Ascending aorta (tissue), 2 donors: Measurements from ENCODE around the gene DYNC1LI2. TPM values are rescaled to one million over a fixed set of nuclear protein-coding genes. Genes with fewer than 3 reads are reported as not detected.

Experiments used
- DNase-seq, 2 donors: peaks; one replicate each; pipeline ENCODE4 v3.0.0-alpha.2; 2019; ENCODE audit warnings: low spot score in 2 of 2
- H3K27ac ChIP-seq, 2 donors: fragments of 200-600 bp; sonication (generic); one replicate each; pipeline ENCODE4 v1.5.1; 2016 to 2017; ENCODE audit warnings: mild to moderate bottlenecking in 1 of 2
- H3K27me3 ChIP-seq: fragments of 200-600 bp; sonication (generic); one replicate; pipeline ENCODE4 v1.5.1; 2017
- H3K36me3 ChIP-seq, 2 donors: fragments of 200-600 bp; sonication (generic); one replicate each; pipeline ENCODE4 v1.5.1; 2016
- H3K4me1 ChIP-seq, 2 donors: fragments of 200-600 bp; sonication (generic); one replicate each; pipeline ENCODE4 v1.5.1; 2016 to 2017; ENCODE audit warnings: mild to moderate bottlenecking in 1 of 2
- H3K4me3 ChIP-seq, 2 donors: fragments of 200-600 bp; sonication (generic); one replicate each; pipeline ENCODE4 v1.5.1; 2016 to 2017; ENCODE audit warnings: mild to moderate bottlenecking in 1 of 2
- H3K9me3 ChIP-seq, 2 donors: fragments of 200-600 bp; sonication (generic); one replicate each; pipeline ENCODE4 v1.5.1; 2016
- intact Hi-C: fragments of 100-400 bp; cut with DNase I; formaldehyde crosslinking; loops from one replicate; pipeline ENCODE4 v1.15.1; 2023
- total RNA-seq: library from RNA; depleted of rRNA; stranded (reverse); fragments of >200 nt; gene quantifications from one replicate; pipeline ENCODE4 v1.1.0, GENCODE V29; 2016
- TF ChIP-seq, protein P1 (sequence below), 3 experiments: fragments of 200-600 bp in 2 of 3; fragments of 450-650 bp in 1 of 3; sonication (generic) in 2 of 3; IDR thresholded peaks; one replicate each; pipeline ENCODE4 v1.5.1; 2016 to 2019; ENCODE audit warnings: antibody characterized with exemption in 3 of 3, mild to moderate bottlenecking in 1 of 3, moderate library complexity in 1 of 3

The DYNC1LI2 gene
- total RNA-seq, 1 donor from 2014 or later, result 99.7 TPM

DNA sequence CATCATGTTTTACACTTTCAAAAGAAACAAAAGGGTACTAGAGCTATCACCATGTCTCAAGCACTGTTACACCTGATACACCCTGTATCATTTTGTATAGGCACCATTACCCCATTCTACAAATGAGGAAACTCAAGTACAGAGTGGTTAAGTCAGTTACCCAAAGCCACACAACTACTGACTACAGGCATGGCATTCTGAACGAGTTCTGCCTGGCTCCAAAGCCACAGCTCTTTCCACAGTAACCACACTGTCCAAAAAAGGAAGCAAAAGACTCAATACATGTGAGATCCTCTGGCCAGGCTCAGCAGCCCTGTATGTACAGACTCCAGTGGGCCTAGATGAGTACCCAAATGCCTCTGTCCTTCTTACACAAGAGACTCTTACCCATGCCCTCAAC lies 4.7 kb downstream of the DYNC1LI2 start:
- intact Hi-C loops, result no loop called here
- Histone ChIP-seq H3K36me3 (peaks cover 27 to 42% of the 10 kb centered on the region in 2 donors), H3K27me3 (no peaks in the 10 kb centered on the region), H3K27ac (no peak overlapping the region), H3K4me3 (no peak overlapping the region), H3K9me3 (no peaks in the 10 kb centered on the region), H3K4me1 (peaks cover 6 to 25% of the 10 kb centered on the region in 2 donors)
- no peak for DNase-seq
- TF ChIP-seq, protein P1, sequence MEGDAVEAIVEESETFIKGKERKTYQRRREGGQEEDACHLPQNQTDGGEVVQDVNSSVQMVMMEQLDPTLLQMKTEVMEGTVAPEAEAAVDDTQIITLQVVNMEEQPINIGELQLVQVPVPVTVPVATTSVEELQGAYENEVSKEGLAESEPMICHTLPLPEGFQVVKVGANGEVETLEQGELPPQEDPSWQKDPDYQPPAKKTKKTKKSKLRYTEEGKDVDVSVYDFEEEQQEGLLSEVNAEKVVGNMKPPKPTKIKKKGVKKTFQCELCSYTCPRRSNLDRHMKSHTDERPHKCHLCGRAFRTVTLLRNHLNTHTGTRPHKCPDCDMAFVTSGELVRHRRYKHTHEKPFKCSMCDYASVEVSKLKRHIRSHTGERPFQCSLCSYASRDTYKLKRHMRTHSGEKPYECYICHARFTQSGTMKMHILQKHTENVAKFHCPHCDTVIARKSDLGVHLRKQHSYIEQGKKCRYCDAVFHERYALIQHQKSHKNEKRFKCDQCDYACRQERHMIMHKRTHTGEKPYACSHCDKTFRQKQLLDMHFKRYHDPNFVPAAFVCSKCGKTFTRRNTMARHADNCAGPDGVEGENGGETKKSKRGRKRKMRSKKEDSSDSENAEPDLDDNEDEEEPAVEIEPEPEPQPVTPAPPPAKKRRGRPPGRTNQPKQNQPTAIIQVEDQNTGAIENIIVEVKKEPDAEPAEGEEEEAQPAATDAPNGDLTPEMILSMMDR (IDR thresholded peaks at IDR 0.05), result no peak

DNA sequence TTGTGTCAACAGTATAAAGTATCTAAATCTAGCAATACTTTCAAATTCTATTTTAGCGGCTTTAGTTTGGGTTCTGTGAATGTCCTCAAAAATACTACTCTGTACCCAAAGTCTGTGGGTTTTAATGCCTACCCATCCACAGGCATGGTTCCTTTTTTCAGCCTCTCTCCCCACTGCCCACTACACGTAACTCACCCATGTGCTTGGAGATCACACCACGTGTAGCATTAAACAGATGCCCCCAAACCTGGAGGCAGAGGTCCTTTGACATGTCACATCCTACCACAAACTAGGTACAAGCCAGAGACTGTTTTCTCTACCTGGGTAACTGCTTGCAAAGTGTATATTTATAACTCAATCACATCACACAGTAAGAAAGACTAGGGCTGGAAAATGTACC lies 5.4 kb downstream of the DYNC1LI2 start:
- H3K4me3 ChIP-seq, result no peak overlapping the region
- H3K4me1 ChIP-seq, result peaks cover 9 to 29% of the 10 kb centered on the region in 2 donors
- no peak for DNase-seq
- no peaks in the 10 kb centered on the region for H3K9me3 ChIP-seq
- intact Hi-C loops, result no loop called here
- H3K27me3 ChIP-seq, result no peaks in the 10 kb centered on the region
- TF ChIP-seq, protein P1 (IDR thresholded peaks at IDR 0.05), result no peak
- no peak overlapping the region for H3K27ac ChIP-seq
- peaks cover 27 to 42% of the 10 kb centered on the region in 2 donors for H3K36me3 ChIP-seq

DNA sequence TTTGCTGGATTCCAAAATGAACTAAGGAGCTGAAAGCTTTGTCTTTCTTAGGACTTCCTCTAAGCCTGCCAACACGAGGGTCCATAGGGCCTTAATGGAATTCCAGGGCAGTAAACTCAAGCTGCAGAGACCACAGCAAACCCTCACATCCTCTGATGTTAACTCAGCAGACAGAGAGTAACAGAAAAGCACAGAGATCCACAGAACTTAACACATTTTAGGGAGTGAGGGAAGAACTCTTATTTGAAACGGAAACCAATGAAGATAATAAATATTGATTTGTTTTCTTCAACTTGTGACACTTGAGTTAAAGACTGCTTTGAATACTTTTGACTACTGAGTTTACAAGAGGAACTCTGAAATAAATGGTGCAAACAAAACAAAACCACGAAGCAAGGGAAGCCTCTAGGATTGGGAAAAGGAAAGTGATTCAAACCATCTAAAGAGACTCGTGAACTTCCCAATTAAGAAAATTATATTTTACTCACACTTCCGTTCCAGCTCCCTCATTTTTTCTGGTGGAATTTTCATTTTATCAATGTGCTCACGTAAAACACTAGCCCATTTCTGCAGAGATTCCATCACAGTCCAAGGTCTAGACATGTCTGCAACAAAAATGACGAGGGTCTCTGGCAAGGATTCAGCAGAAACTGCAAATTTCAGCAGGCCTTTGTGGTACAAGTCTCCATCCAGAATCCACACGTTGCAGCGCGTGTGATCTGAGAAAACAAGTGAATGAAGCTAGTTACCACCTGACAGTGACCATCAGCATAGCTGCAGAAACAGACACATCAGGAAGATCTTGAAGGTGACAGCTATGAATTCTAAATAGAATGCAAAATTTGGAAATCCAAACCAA lies 9.2 kb downstream of the DYNC1LI2 start:
- intact Hi-C loops, result loop anchor here (2.0 kb wide), 1 partner anchor 45 kb away; the partner anchor contains the start of gene CMTM4
- Histone ChIP-seq H3K27ac (peak overlapping the region; percentile 61 to 83), H3K4me3 (no peak overlapping the region), H3K36me3 (peaks cover 33 to 58% of the 10 kb centered on the region in 2 donors), H3K4me1 (peaks cover 10 to 21% of the 10 kb centered on the region in 2 donors), H3K9me3 (no peaks in the 10 kb centered on the region), H3K27me3 (no peaks in the 10 kb centered on the region)
- no peak for DNase-seq
- TF ChIP-seq, protein P1 (IDR thresholded peaks at IDR 0.05), result no peak

DNA sequence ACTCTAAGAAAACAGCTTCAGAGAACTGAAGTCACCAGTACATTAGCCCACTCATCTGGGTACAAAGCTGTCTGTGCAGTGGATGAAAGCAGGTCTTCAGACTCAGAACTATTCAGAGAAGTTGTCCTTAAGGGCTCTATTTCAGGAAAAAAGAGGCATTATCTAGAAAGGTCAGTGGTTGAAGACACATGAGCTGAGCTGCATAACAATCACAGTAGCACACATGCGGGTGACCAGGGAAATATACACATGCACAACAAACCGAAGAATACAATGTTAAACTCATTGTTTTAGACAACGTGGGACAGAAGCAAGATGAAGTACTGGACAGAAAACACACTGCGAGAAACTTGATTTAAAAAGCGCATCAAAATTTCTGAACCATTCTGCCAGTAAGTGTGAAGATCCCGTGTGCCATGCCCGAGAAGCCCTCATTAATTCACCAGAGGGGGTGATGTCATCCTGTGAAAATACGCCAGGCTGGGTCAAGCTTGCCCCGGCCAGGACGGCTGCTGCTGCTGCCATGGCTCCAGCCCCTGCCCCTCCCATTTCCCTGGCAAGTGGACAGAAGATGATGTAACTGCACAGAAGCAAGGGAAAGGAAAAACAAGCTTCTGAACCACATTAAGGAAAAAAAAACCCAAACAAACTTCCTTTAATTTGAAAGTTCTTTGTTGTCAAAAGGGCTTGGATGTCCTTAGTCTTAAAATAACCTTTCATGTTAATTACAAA lies 10.1 kb downstream of the DYNC1LI2 start:
- H3K9me3 ChIP-seq, result no peaks in the 10 kb centered on the region
- intact Hi-C loops, result loop anchor here (2.0 kb wide), 1 partner anchor 45 kb away; the partner anchor contains the start of gene CMTM4
- H3K4me3 ChIP-seq, result peak overlapping the region in 1 of 2 donors; percentile 12
- H3K4me1 ChIP-seq, result peaks cover 10 to 21% of the 10 kb centered on the region in 2 donors
- TF ChIP-seq, protein P1 (IDR thresholded peaks at IDR 0.05), result no peak
- DNase-seq, result peak; percentile 75 to 96
- H3K27ac ChIP-seq, result peak overlapping the region; percentile 61 to 83
- H3K27me3 ChIP-seq, result no peaks in the 10 kb centered on the region
- peaks cover 30 to 57% of the 10 kb centered on the region in 2 donors for H3K36me3 ChIP-seq

DNA sequence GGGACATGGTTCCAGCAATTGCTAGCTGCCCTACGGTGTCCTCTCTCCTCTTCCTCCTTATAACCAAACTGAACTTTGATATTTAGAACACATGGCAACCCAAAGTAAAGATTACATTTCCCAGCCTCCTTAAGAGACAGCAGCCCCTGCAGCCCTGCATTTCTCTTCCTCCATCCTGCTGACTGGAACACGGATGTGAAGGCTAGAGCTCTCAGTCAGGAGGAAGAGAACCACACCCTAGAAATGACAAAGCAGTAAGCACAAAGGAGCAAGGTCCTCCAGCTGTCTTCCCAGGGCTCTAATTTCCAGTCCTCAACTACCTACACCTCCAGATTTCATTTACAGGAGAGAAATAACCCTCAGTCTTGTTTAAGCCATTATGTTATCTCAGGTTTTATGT lies 10.9 kb downstream of the DYNC1LI2 start:
- TF ChIP-seq, protein P1 (IDR thresholded peaks at IDR 0.05), result no peak
- H3K4me1 ChIP-seq, result peaks cover 10 to 21% of the 10 kb centered on the region in 2 donors
- peaks cover 37 to 57% of the 10 kb centered on the region in 2 donors for H3K36me3 ChIP-seq
- H3K4me3 ChIP-seq, result no peak overlapping the region
- no peak for DNase-seq
- H3K27ac ChIP-seq, result peak overlapping the region; percentile 61 to 83
- intact Hi-C loops, result loop anchor here (2.0 kb wide), 1 partner anchor 44 kb away; the partner anchor contains the start of gene CMTM4
- H3K27me3 ChIP-seq, result no peaks in the 10 kb centered on the region
- no peaks in the 10 kb centered on the region for H3K9me3 ChIP-seq
